GM12891 (cell line): Measurements from ENCODE around the gene PTTG2.

Experiments used
- POLR2A ChIP-seq: IDR thresholded peaks from 2 replicates; pipeline ENCODE4 v1.6.1; 2011; ENCODE audit warnings: low read depth, low read length, control low read depth
- POLR2AphosphoS5 ChIP-seq: IDR thresholded peaks from 2 replicates; pipeline ENCODE4 v1.6.1; 2011; ENCODE audit warnings: low read depth, low read length, control low read depth
- TAF1 ChIP-seq: IDR thresholded peaks from 2 replicates; pipeline ENCODE4 v1.6.1; 2011; ENCODE audit warnings: low read depth, low read length, control low read depth

GRCh38 chr4:37999000-37999716 lies 39.0 kb downstream of the PTTG2 start:
- TF ChIP-seq POLR2A = no peak
- TF ChIP-seq TAF1 = no peak
- TF ChIP-seq POLR2AphosphoS5 = no peak
